GM10266 (cell line): ENCODE measurements around the gene ZNF783.
"Not testable (repeated sequence)": the region's sequence is repeated elsewhere in the genome, so short reads cannot be mapped to it uniquely, and the experiment has no call there.

Experiments
- DNase-seq: peaks from one replicate; pipeline ENCODE4 v3.0.0; 2012; ENCODE audit errors: extremely low spot score
- TF ChIP-seq, protein P1 (sequence below): IDR thresholded peaks from 2 replicates; pipeline ENCODE4 v1.5.1; 2012; ENCODE audit warnings: mild to moderate bottlenecking, low read depth; ENCODE audit not compliant: control insufficient read depth, insufficient read depth; ENCODE audit errors: missing control alignments

The ZNF783 gene

GRCh38 chr7:149240637-149241036 is 21.4 kb upstream of the ZNF783 start:
- TF ChIP-seq, protein P1, sequence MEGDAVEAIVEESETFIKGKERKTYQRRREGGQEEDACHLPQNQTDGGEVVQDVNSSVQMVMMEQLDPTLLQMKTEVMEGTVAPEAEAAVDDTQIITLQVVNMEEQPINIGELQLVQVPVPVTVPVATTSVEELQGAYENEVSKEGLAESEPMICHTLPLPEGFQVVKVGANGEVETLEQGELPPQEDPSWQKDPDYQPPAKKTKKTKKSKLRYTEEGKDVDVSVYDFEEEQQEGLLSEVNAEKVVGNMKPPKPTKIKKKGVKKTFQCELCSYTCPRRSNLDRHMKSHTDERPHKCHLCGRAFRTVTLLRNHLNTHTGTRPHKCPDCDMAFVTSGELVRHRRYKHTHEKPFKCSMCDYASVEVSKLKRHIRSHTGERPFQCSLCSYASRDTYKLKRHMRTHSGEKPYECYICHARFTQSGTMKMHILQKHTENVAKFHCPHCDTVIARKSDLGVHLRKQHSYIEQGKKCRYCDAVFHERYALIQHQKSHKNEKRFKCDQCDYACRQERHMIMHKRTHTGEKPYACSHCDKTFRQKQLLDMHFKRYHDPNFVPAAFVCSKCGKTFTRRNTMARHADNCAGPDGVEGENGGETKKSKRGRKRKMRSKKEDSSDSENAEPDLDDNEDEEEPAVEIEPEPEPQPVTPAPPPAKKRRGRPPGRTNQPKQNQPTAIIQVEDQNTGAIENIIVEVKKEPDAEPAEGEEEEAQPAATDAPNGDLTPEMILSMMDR: no peak

DNA sequence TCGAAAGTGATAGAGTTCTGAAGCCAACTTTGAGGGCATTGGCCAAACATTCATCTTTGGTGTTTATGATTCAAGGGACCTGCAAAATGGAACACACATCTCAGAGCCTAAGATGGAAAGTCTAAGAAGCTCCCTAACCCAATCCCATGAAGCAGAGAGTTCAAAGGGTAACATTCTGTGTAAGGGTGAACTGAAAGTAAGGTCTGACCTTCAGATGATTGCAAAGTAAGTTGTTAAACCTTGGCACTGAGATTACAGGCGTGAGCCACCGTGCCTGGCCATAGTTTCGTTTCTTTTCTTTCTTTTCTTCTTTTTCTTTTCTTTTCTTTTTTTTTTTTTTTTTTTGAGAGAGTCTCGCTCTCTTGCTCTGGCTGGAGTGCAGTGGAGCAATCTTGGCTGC is 20.3 kb upstream of the ZNF783 start:
- no peak for DNase-seq
- TF ChIP-seq, protein P1: no peak

More at GRCh38 chr7:149240637-149241036, 21.4 kb upstream of the ZNF783 start:
- no peak for DNase-seq

DNA sequence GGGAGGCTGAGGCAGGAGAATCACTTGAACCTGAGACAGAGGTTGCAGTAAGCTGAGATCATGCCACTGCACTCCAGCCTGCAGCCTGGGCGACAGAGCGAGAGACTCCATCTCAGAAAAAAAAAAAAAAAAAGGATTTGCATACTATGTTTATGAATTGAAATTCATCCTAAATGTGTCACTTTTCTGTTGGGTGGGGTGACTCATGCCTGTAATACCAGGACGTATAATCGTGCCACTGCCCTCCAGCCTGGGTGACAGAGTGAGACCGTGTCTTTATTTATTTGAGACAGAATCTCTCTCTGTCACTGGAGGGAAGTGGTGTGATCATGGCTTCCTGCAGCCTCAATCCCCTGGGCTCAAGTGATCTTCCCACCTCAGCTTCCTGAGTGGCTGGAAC is 16.8 kb upstream of the ZNF783 start:
- TF ChIP-seq, protein P1: no peak
- no peak for DNase-seq

DNA sequence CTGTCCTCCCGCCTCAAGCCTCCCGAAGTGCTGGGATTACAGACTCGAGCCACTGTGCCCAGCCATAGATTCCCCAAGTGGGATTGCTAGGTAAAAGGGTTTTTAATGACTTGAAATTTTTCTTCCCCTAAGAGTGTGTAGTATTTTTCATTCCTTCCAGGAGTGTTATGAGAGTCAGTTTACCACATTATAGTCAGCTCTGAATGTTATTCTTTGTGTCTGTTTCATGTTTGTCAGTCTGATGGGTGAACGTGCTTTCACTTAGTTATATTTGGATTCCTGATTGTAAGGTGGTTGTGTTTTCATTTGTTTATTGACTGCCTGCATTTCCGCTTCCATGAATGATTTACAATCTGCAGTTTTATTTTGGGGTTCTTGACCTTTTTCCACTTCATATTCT is 16.3 kb upstream of the ZNF783 start:
- DNase-seq: no peak
- TF ChIP-seq, protein P1: no peak

GRCh38 chr7:149248777-149249176 is 13.2 kb upstream of the ZNF783 start:
- no peak for DNase-seq
- TF ChIP-seq, protein P1: no peak

DNA sequence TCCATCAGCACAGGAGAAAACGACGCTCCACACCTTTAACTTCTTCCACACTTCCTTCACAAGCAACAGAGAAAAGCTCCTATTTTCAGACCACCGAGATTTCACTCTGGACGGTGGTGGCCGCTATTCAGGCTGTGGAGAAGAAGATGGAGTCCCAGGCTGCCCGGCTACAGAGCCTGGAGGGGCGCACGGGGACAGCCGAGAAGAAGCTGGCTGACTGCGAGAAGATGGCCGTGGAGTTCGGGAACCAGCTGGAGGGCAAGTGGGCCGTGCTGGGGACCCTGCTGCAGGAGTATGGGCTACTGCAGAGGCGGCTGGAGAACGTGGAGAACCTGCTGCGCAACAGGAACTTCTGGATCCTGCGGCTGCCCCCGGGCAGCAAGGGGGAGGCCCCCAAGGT is 11.8 kb upstream of the ZNF783 start:
- DNase-seq: not testable (repeated sequence)

GRCh38 chr7:149251518-149251917 is 10.5 kb upstream of the ZNF783 start:
- DNase-seq: not testable (repeated sequence)

DNA sequence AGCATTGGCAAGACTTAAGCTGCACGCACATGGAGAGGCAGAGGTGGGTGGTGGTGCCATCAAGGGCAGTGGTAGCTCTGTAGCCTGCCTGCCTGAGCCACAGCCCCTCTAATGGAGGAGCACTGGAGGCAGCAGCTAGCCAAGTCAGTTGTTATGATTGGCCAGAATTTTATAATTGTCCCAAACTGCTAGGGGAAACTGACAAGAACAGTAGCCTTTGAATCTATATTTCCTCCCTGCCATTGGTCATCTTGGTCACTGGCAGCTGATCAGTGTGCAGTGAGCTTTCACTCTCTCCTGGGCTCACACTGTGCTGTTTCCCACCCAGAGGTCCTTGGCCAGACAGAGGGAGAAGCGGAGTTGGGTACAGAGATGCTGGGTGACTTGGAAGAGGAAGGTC is 9.6 kb upstream of the ZNF783 start:
- TF ChIP-seq, protein P1: no peak
- DNase-seq: no peak

DNA sequence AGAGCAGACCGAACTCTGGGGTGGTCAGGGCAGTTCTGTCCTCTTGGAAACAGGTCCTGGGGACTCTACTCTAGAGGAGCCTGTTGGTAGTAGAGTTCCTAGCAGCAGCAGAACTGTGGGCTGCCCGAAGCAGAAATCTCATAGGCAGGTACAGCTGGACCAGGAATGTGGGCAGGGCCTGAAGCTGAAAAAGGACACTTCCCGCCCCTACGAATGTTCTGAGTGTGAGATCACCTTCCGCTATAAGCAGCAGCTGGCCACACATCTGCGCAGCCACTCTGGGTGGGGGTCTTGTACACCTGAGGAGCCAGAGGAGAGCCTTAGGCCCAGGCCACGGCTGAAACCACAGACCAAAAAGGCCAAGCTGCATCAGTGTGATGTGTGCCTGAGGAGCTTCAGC is 8.3 kb upstream of the ZNF783 start:
- TF ChIP-seq, protein P1: no peak
- DNase-seq: no peak
